ENCODE data around the gene MPC1L.
"Not testable (repeated sequence)": the region's sequence is repeated elsewhere in the genome, so short reads cannot be mapped to it uniquely, and the experiment has no call there.

The MPC1L gene

DNA sequence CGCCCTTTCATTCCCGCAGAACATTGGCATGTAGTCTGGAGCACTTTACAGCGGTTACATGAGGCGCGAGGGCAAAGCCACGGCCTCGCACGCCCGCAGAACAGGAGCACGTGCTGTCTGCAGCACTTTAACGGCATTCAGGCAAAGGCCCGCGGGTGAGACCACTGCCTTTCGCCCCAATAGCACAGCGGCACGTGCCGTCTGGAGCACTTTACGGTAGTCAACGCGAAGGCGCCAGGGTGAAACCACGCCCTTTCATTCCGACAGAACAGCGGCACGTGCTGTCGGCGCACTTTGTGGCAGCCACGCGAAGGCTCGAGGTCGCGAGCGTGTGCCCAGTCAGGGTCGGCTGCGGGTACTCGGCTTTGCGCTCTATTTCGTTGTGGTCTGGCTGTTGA lies at the start of gene MPC1L:
Gene MPC1L, plus strand, starts transcription at position 290 of the 398 bp plus-strand sequence. CDS start 138 bp downstream, outside the sequence.
- no peak for FAIRE-seq

DNA sequence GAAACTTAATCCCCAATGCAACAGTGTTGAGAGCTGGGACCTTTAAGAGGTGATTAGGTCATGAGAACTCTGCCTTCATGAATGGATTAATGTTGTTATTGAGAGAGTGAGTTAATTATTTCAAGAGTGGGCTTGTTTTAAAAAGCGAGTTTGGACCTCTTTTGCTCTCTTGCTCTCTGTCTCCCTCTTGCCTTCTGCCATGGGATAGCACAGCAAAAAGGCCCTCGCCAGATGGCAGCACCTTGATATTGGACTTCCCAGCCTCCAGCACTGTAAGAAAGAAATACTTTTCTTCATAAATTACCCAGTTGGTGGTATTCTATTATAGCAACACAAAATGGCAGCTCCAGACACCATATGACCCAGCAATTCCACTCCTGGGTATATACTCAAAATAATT lies 49.5 kb upstream of the MPC1L start:
- no peak for FAIRE-seq

DNA sequence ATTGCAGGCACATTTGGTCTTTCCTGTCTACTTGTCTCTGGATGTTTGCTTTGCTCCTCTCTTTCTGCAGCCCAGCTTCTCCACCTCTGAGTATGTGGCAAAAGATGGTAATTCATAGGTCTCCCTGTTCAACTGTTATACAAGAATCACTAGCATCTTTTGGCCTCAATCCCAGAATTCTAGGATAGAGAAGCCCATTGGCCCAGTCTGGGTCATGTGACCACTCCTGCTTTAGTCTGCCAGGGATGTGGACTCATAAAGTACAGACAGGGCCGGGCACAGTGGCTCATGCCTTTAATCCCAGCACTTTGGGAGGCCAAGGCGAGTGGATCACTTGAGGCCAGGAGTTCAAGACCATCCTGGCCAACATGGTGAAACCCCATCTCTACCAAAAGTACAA lies 47.8 kb upstream of the MPC1L start:
- not testable (repeated sequence) for FAIRE-seq

DNA sequence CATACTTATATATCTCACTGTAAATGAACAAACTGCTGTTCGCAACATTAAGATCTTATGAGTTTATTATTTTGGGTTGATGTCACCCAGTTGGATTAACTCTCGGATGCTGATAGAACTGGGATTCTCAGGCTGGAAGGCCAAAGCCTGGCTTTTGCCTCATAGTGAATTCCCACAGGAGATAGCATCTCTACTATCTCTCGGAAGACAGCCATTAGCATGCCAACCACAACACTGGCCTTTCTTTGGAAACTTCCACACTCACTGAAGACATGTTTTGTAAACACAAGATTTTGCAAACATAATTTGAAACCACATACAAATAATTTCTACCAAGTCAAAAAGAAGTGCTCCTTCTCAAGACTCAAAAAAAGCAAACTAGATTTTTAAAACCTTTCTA lies 46.9 kb upstream of the MPC1L start:
- no peak for FAIRE-seq

DNA sequence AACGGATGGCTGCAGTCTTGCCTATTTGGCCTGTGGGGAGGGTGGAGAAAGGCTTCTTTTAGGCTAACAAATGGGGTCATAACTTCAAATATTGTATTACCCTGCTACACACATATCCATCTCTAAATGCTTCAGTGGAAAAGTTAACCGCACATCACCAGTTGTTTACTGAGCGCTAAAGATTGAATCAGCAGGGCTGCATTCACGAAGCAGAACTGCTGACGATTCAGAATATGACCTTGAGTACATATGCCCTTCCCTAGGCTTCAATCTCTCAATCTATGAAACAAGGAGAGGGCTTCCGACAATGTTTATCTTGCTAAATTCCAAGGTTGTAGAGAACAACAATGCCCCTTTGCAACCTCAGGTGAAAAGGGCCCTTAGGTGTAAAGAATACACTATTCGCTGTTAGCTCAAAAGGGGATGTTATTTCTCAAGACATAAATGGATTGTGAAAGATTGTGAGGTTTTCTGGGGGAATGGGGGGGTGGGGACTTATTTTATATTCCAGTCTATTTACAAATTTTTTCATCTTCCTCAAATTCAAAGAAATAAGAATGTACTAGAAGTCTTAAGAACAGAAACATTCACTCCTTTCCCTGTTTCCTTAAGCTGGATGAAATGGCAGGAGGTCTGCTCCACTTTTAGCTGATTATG lies 45.1 kb upstream of the MPC1L start:
- FAIRE-seq: no peak

DNA sequence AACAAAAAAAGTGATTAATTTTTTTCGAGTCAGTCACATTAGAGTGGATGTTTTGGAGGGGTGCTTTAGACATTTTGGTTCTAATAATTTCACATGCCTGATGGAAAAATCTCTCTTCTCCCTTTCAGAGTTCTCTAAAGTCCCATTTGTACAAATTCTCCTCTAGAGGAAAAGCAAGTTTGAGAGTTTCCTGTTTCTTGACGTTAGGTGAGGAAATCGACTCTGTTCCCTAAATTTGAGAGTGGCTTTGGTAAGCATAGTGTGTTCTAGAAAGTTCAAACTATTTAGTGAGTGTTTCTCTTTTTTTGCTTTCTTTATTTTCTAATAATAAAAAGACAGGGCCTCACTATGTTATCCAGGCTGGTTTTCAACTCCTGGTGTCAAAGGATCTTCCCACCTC lies 44.1 kb upstream of the MPC1L start:
- FAIRE-seq: no peak

DNA sequence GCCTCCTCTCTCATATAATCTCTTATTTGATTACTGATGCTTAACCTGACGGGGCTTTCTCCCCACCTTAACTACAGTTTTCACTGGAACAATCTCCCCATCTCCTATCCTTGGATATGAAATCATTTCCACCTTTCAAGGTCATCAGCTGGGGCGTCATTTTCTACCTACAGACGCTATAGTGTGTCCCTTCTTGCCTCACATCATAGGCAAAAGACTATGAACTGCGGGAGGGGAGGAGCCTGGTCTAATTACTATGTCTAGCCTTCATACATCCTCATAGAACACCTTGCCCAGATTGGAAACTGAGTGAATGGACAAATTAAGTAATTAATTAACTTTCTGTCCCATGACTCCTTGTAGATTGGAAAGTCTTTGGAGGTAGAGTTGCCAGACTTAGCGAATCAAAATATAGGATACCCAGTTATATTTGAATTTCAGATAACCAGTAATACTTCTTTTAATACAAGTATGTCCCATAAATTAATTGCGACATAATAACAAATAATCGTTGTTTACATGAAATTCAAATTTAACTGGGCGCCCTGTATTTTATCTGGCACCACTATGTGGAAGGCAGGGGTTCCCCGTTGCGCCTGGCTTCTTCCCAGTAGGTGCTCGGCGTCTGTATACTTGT lies 43.2 kb upstream of the MPC1L start:
- no peak for FAIRE-seq

DNA sequence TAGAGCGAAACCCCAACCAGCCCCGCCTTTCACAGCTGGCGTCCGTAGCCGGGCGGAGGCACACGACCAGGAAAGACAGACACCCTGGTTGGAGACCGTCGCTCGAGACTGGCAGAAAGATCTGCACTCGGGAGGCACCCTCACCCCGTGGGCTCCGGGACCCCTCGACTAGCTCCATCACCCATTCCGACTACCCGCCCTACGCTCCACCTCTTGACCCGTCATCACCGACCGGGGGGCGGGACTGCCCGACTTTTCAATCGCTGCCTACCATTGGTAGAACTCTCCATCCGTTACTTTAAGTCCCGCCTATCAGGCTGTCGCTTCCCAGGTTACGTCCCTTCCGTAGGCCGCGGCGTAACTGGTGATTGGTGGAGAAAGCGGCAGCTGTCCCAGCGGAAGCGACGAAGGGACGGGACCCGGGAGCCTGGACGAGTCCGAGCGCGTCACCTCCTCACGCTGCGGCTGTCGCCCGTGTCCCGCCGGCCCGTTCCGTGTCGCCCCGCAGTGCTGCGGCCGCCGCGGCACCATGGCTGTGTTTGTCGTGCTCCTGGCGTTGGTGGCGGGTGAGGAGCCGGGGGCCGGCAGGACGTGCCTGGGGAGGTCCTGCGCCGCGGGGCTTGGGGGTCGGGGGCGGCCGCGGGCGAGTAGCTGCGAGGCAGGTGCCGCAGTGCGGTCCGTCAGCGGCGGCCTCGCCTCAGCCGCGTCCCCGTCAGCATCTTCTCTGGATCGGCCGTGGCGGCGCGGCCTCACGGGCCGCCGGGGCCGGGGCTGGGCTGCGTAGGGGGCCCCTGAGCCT lies 42.5 kb upstream of the MPC1L start, which contains the start of gene ATP6AP2:
Gene ATP6AP2, plus strand, starts transcription at position 434 of the 799 bp plus-strand sequence. Its CDS starts 96 bp downstream, at position 530.
- FAIRE-seq: no peak

DNA sequence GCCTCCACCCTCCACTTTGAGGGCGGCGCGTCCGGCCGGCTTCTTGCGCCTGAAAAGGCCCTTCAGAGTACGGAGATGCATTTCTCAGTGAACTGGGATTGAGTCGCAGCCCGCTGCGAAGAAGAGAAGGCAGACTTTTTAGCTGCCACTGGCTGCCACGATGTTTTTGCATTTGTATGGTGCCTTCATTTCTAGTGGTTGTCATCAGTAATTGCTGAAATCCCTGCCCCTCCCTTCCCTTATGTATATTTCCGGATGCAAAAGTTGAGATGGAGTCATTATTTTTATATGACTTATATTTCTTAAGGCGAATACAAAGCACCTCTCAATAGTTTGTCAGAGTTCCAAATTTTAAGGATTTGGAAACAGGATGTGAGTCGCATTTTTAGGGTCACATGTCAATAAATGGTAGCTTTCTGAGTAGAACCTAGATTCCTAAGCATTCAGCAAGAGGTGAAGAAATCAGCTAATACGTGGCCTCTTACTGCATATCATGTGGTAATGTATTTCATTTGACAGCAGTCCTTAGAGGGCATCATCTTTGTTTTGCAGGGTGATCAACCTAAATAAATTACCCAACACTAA lies 41.8 kb upstream of the MPC1L start:
- no peak for FAIRE-seq

DNA sequence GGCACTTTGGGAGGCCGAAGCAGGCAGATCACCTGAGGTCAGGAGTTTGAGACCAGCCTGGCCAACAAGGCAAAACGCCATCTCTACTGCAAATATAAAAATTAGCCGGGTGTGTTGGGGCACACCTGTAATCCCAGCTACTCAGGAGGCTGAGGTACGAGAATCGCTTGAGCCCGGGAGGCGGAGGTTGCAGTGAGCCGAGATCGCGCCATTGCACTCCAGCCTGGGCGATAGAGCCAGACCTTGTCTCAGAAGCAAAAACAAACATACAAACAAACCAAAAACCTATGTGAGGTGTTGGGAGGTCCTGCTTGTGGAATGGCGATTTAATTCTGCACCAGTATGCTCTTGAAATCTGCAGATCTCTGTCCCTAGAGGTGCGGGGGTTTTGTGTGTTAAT lies 41.0 kb upstream of the MPC1L start:
- not testable (repeated sequence) for FAIRE-seq

DNA sequence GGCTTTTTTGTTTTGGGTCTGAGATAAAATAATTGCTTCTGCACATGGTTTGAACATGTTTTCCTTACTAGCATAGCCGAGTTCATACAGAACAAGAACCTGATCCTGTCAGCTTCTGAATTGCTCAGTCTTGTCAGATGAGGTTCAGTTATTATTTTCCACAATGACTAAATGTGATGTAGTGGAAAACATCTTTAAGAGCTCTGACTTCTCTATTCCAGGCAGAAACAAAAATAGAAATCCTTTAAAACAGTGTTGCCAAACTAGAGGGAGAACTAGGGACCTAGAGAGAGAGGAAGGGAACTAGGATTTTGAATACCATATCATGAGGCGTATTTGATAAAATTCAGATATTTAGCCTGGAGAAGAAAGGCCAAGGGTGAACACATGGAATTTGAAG lies 40.4 kb upstream of the MPC1L start:
- FAIRE-seq: no peak

DNA sequence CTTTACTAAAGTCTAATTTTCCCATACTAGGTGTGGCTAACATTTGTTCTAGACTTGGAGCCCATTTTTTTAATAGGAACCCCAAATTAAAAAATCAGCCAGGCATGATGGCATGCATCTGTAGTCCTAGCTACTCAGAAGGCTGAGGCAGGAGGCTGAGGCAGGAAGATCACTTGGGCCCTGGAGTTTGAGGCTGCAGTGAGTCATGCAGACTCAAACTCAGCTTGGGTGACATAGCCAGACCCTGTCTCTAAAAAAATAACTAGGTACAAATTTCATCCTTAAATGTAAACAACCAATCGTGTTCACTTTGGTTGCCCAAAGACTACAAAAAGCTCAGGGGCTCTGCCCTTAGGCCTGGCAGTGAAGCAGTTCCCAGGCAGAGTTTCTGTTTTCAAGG lies 35.6 kb upstream of the MPC1L start:
- not testable (repeated sequence) for FAIRE-seq

DNA sequence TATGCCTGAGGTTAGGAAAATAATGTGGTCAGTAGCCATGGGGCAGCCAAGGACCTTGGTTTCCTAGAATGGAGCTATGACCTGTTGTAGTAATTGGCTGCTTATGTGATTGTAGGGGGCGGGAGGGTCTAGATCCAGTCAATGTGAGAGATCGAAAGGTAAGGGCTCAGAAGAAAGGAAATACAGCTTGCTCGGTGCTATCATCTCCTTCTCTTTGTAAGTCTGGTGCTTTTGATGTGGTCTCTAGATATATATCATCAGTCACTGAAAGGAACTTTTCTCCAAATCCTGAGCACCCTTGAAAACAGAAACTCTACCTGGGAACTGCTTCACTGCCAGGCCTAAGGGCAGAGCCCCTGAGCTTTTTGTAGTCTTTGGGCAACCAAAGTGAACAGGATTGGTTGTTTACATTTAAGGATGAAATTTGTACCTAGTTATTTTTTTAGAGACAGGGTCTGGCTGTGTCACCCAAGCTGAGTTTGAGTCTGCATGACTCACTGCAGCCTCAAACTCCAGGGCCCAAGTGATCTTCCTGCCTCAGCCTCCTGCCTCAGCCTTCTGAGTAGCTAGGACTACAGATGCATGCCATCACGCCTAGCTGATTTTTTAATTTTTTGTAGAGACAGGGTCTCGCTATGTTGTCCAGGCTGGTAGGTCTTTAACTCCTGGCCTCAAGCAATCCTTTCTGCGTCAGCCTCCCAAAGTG lies 33.5 kb upstream of the MPC1L start:
- not testable (repeated sequence) for FAIRE-seq

DNA sequence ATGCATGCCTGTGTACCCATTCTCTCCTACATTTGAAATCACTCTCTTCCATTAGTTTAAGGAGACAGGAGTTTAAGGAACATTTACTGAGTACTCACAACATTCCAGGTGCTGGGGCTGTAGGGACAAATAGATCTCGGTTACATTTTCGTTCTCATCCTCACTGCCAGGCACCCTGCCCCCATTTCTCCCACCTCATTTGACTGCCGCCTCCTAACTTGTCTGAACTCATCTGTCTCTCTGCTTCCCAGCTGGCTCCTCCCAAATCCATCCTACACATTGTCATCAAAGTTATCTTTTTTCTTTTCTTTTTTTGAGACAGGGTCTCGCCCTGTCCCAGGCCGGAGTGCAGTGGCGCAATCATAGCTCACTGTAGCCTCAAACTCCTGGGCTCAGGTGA lies 19.8 kb upstream of the MPC1L start:
- no peak for FAIRE-seq

DNA sequence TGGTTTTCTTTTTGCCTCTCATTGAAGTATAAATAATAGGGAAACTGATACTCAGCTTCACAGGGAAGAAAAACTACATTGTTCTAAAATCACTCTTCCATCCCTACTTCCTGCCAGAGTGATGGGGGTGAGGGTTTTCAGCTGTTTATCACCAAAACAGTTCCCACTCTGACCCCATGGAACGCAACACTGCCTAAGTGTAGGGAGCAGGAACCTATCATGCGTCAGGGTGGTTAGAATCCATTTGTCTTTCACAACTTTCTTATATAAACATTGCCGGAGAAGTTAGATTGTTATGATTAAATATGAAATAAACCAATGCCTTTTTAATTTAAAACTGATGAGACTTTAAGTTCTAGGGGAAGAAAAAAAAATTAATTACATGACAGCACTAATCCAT lies 15.8 kb upstream of the MPC1L start:
- FAIRE-seq: no peak

DNA sequence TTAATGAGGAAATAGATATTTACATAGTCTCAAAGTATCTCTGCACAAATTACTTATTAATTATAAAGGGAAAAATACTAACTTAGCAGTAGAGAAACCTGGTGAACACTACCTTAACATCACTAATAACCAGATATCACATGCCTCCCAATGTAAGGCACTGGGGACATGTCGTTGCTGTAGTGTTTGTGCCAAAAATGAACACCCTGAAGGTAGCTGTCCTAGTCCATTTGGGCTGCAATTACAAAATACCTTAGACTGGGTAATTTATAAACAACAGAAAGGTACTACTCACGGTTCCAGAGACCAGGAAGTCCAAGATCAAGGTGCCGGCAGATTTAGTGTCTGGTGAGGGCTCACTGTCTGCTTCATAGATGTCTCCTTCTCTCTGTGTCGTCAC lies 10.7 kb upstream of the MPC1L start:
- no peak for FAIRE-seq

DNA sequence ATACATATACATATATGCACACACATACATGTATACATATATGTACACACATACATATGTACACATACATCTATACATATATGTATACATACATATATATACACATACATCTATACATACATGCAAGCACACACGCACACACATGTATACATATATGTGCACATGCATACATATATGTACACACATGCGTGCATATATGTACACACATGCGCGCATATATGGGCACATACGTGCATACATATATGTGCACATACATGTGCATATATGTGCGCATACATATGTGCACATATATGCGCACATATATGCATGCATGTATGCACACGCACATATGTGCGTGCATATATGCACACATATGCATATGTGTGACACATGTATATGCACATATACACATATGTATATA lies 7.3 kb upstream of the MPC1L start:
- FAIRE-seq: no peak

DNA sequence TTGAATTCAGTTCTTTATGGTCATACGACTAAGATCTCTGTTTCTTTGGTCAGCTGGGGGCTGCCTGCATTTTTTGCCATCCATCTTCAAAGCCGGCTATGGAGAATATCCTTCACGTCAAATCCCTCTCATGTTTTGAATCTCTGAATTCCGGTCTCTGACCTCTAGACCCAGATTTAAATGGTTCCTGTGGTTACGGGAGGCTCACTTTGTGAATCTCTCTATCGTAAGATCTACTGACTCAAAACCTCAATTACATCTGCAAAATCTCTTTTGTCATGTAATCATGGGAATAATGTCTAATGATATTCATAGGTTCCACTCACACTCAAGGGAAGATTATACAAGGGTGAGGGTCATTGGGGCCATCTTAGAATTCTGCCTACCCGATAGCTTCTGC lies 5.7 kb upstream of the MPC1L start:
- no peak for FAIRE-seq

DNA sequence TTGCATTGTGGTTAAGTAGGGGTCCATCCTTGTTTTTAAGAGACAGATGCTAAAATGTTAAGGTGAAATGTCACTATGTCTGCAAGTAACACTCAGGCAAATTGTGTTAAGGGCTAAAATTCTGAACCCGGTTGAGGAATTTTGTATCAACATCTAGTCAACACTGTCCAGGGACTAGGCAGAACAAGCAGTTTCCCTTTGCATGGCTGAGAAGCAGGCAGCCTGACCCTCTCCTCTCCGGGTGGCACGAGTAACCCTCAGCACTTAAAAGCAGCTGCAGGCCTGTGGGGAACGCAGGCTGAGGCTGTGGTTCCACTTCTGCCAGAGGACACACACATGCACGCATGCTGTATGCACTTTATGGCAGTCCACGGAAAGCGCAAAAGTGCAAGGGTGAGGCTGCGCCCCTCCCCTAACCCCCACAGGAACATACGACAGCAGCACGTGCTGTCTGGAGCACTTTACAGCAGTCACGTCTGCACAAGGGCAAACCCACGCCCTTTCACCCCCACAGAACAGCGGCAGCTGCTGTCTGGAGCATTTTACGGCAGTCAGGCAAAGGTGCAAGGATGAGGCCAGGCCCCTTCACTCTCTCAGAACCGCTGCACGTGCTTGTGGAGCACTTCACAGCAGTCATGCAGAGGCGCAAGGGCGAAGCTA lies 619 bp upstream of the MPC1L start:
- no peak for FAIRE-seq

DNA sequence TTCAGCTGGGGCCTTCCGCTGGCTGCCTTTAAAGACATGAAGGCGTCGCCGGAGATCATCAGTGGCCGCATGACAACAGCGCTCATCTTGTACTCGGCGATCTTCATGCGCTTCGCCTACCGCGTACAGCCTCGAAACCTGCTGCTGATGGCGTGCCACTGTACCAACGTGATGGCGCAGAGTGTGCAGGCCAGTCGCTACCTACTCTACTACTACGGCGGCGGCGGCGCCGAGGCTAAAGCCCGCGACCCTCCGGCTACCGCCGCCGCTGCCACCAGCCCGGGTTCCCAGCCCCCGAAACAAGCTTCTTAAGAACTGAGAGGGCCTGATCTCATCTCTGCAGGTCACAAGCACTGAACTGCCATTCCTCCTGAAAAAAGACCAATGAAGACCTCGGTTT lies 437 bp downstream of the MPC1L start:
- no peak for FAIRE-seq

DNA sequence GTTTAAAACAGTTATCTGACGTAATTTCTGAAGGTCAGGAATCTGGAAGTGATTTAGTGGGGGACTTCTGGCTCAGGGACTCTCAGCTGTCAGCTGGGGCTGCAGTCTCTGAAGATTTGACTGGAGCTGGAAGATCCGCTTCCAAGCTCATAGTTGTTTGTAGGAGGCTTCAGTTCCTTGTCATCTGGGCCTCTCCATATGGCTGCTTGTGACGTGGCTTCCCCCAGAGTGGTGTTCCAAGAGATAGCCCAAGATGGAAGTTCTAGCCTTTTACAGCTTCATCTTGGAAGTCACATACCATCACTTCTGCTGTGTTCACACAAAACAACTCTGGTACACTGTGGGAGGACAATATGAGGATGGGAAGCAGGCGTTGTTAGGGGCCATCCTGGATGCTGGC lies 2.1 kb downstream of the MPC1L start:
- no peak for FAIRE-seq

DNA sequence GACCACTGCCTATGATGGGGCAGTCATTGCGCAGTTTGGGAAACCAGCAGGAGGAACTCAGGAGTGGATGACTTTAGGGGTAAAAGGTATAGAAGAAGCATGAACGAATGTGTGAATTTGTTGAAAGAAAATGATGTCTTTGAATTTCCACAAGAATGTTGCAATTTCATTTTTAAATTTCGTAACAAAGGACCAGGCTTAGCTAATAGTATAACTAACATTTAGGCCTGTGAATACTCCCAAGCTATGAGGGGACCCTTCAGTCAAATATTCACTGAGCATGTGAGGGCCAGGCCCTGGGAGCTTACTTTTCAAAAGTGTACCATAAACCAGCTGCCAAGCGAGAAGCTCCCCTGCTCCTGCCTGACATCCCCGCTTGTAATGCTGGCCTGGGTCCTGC lies 5.3 kb downstream of the MPC1L start:
- no peak for FAIRE-seq
